NB4 (cell line): Measurements from ENCODE around the gene EID2.

Source experiments
- DNase-seq: peaks from one replicate; pipeline ENCODE4 v3.0.0; 2010; ENCODE audit warnings: low read depth
- H3K4me3 ChIP-seq: one replicate; pipeline ENCODE4 v1.5.1; 2011; ENCODE audit warnings: mild to moderate bottlenecking, low read depth, low read length, moderate library complexity
- MYC ChIP-seq: IDR thresholded peaks from 2 replicates; pipeline ENCODE4 v1.6.1; 2011; ENCODE audit warnings: low read depth, low read length
- POLR2A ChIP-seq: IDR thresholded peaks from 2 replicates; pipeline ENCODE4 v1.6.1; 2011; ENCODE audit warnings: mild to moderate bottlenecking; ENCODE audit not compliant: insufficient read length; ENCODE audit errors: extremely low read depth
- TF ChIP-seq, protein P1 (sequence below): IDR thresholded peaks from one replicate; pipeline ENCODE4 v1.5.1; 2012; ENCODE audit warnings: low read depth, low read length
- TF ChIP-seq, protein P2 (sequence below): IDR thresholded peaks from 2 replicates; pipeline ENCODE4 v1.6.1; 2011; ENCODE audit warnings: low read depth, low read length

EID2 gene

DNA sequence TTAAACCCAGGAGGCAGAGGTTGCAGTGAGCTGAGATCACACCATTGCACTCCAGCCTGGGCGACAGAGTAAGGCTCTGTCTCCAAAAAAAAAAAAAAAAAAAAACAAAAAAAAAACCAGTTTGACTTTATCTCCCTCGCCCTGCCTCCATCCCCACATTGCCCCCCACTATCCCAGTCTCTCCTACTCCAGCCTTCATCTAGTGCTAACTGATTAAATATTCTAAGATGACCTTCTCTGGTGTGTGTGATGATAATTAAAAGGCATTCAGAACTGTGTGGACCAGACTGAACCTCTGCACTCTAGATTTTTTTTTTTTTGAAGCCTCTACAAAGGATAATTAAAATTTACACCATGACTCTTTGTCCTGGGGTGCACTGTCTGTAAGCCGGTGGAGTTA is 47.2 kb downstream of the EID2 start:
- H3K4me3 ChIP-seq, result no peak overlapping the region
- DNase-seq, result no peak
- TF ChIP-seq MYC (no peak), POLR2A (no peak)
- TF ChIP-seq, protein P1, sequence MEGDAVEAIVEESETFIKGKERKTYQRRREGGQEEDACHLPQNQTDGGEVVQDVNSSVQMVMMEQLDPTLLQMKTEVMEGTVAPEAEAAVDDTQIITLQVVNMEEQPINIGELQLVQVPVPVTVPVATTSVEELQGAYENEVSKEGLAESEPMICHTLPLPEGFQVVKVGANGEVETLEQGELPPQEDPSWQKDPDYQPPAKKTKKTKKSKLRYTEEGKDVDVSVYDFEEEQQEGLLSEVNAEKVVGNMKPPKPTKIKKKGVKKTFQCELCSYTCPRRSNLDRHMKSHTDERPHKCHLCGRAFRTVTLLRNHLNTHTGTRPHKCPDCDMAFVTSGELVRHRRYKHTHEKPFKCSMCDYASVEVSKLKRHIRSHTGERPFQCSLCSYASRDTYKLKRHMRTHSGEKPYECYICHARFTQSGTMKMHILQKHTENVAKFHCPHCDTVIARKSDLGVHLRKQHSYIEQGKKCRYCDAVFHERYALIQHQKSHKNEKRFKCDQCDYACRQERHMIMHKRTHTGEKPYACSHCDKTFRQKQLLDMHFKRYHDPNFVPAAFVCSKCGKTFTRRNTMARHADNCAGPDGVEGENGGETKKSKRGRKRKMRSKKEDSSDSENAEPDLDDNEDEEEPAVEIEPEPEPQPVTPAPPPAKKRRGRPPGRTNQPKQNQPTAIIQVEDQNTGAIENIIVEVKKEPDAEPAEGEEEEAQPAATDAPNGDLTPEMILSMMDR, result no peak
- TF ChIP-seq, protein P2, sequence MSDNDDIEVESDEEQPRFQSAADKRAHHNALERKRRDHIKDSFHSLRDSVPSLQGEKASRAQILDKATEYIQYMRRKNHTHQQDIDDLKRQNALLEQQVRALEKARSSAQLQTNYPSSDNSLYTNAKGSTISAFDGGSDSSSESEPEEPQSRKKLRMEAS, result no peak

DNA sequence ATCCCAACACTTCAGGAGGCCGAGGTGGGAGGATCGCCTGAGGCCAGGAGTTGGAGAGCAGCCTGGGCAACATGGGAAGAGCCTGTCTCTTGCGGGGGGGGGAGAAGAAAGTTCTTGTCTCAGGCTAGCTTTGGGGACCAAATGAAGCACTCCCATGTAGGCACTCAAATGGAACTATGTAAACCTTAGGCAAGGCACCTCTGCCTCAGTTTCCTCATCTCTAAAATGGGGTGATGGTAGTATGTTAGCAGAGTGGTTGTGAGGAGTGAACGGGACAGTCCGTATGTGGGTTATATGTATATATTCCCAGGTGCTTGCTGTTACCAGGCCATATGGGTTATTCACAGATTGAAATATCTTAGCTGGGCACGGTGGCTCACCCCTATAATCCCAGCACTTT is 47.7 kb downstream of the EID2 start:
- no peak overlapping the region for H3K4me3 ChIP-seq
- TF ChIP-seq MYC, result no peak
- no peak for TF ChIP-seq POLR2A
- TF ChIP-seq, protein P2, result no peak
- TF ChIP-seq, protein P1, result no peak
- DNase-seq, result no peak

DNA sequence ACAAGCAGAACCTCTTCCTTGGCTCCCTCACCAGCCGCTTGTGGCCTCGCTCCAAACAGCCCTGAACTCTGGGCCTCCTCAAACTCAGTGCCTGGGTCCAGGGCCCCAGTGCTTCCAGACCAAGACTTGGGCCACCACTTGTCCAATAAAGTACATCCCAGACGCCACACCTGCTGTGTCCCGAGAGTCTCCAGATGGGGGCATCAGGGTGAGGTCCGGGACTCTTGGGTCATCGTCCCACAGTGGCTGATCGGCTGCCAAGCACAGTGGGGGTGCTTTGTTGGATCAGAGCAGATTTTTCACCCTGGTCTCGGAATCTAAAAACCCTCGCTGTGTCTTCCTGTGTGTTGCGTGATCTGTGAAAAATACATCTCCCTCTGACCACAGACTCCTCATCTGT is 50.2 kb downstream of the EID2 start:
- no peak for DNase-seq
- no peak overlapping the region for H3K4me3 ChIP-seq
- TF ChIP-seq, protein P2, result no peak
- TF ChIP-seq, protein P1, result no peak
- TF ChIP-seq POLR2A (no peak), MYC (no peak)
